K562 (cell line): Measurements from ENCODE around the gene WFIKKN1. TPM values are rescaled to one million over a fixed set of nuclear protein-coding genes. Genes with fewer than 3 reads are reported as not detected.
A peak's percentile ranks its signal among the peaks of the same experiment; 100 is the strongest.

Experiments
- ATAC-seq: fragments of 200-7000 bp; cut with Tn5 transposase; 3 replicates; pipeline ENCODE4 v1.9.1; 2020; ENCODE audit warnings: moderate library complexity
- BruUV-seq: library from RNA; stranded (reverse); fragments of 400-500 nt; replicated peaks from 2 replicates; lab custom pipeline; 2021; lab: Mats Ljungman, UMichigan
- CTCF ChIA-PET: fragments of 300-600 bp; formaldehyde crosslinking; extraction: SDS; loops from one replicate; lab custom pipeline; 2021; ENCODE audit warnings: low intra/inter-chr PET ratio; lab: Yijun Ruan, JAX
- POLR2A ChIA-PET: fragments of 300-600, 350-650 bp; sonication (Branson Sonifier 250); formaldehyde crosslinking; extraction: SDS; loops from one replicate; lab custom pipeline; 2021; ENCODE audit warnings: antibody characterized with exemption, inconsistent platforms; lab: Yijun Ruan, JAX
- DNase-seq, 4 experiments: peaks; one replicate each; pipeline versions ENCODE4 v3.0.0 to v3.0.0-alpha.2; 2011 to 2018; ENCODE audit warnings: low spot score in 3 of 4, mixed read lengths in 3 of 4; ENCODE audit errors: extremely low read depth in 1 of 4
- FAIRE-seq: peaks from 2 replicates; lab custom pipeline; 2011; peaks lifted over from hg19 to GRCh38; lab: Jason Lieb, UNC
- H2AFZ ChIP-seq: 2 replicates; pipeline ENCODE4 v1.6.0; 2011; ENCODE audit warnings: low read depth, low read length, control low read depth, inconsistent platforms
- H3K27ac ChIP-seq: fragments of 200-600 bp; 3 replicates; pipeline ENCODE4 v1.8.0; 2011; ENCODE audit warnings: low read depth, mild to moderate bottlenecking, control low read depth, inconsistent platforms, low read length, moderate library complexity, mixed read lengths; ENCODE audit errors: extremely low read depth
- H3K27me3 ChIP-seq, 2 experiments: fragments of 300-600 bp in 1 of 2; 2 replicates in 1 of 2; 3 replicates in 1 of 2; pipeline versions ENCODE4 v1.6.0 to v1.8.0; 2011; ENCODE audit warnings: inconsistent platforms in 2 of 2, low read length in 2 of 2, mild to moderate bottlenecking in 1 of 2, mixed read lengths in 1 of 2, moderate library complexity in 1 of 2; ENCODE audit not compliant: control insufficient read depth in 2 of 2, insufficient read depth in 2 of 2
- H3K36me3 ChIP-seq: fragments of 300-600 bp; 3 replicates; pipeline ENCODE4 v1.8.0; 2011; ENCODE audit warnings: mild to moderate bottlenecking, low read length, inconsistent platforms; ENCODE audit not compliant: control insufficient read depth, insufficient read depth
- H3K4me1 ChIP-seq, 2 experiments: fragments of 200-600 bp in 1 of 2; replicated peaks in 1 of 2; 2 replicates in 1 of 2; 3 replicates in 1 of 2; pipeline versions ENCODE4 v1.5.1 to v1.8.0; 2011; ENCODE audit warnings: inconsistent platforms in 2 of 2, low read length in 2 of 2, mild to moderate bottlenecking in 1 of 2, mixed read lengths in 1 of 2, moderate library complexity in 1 of 2; ENCODE audit not compliant: control insufficient read depth in 2 of 2, insufficient read depth in 2 of 2
- H3K4me2 ChIP-seq: 2 replicates; pipeline ENCODE4 v1.6.1; 2011; ENCODE audit warnings: low read length, control low read depth, inconsistent platforms, mixed read lengths; ENCODE audit not compliant: insufficient read depth
- H3K4me3 ChIP-seq: fragments of 200-600 bp; sonication (generic), shearing (Covaris generic); 2 replicates; pipeline ENCODE4 v1.5.1; 2016; ENCODE audit warnings: control low read depth, inconsistent platforms
- H3K79me2 ChIP-seq: fragments of 200-600 bp; 3 replicates; pipeline ENCODE4 v1.8.0; 2011; ENCODE audit warnings: low read length, inconsistent platforms; ENCODE audit not compliant: control insufficient read depth, insufficient read depth
- H3K9ac ChIP-seq, 2 experiments: 2 replicates each; pipeline versions ENCODE4 v1.6.0 to v1.6.1; 2011; ENCODE audit warnings: low read depth in 2 of 2, low read length in 2 of 2, control low read depth in 1 of 2, inconsistent platforms in 1 of 2, mild to moderate bottlenecking in 1 of 2, mixed read lengths in 1 of 2; ENCODE audit not compliant: insufficient read depth in 1 of 2
- H3K9me1 ChIP-seq: one replicate; pipeline ENCODE4 v1.6.0; 2011; ENCODE audit warnings: inconsistent platforms, mild to moderate bottlenecking, low read length, moderate library complexity; ENCODE audit not compliant: control insufficient read depth, insufficient read depth
- H3K9me3 ChIP-seq: replicated peaks from 2 replicates; pipeline ENCODE4 v1.5.1; 2011; ENCODE audit warnings: low read depth, low read length, inconsistent platforms; ENCODE audit not compliant: control insufficient read depth, insufficient read depth
- H4K20me1 ChIP-seq: replicated peaks from 2 replicates; pipeline ENCODE4 v1.6.1; 2011; ENCODE audit warnings: low read length, inconsistent platforms, mixed read lengths; ENCODE audit not compliant: control insufficient read depth, insufficient read depth
- CREB1 ChIP-seq, 2 experiments: sonication (generic) in 1 of 2; formaldehyde crosslinking in 1 of 2; IDR thresholded peaks; 2 replicates each; pipeline versions ENCODE4 v1.6.1 to v1.8.0; 2012 to 2022; ENCODE audit warnings: inconsistent platforms in 1 of 2, mild to moderate bottlenecking in 1 of 2, missing genetic modification reagents in 1 of 2, moderate library complexity in 1 of 2
- XRCC3 ChIP-seq: fragments of 450-650 bp; IDR thresholded peaks from 2 replicates; pipeline ENCODE4 v1.6.1; 2017; ENCODE audit warnings: mild to moderate bottlenecking, moderate library complexity
- WGBS: fragments of 100-300 bp; shearing (Covaris generic); methylation state at CpG from one replicate; pipeline ENCODE4 v1.1.6; 2016; ENCODE audit warnings: low coverage, mixed read lengths; ENCODE audit not compliant: insufficient coverage; ENCODE audit errors: missing lambda C conversion rate; 5-methylcytosine and 5-hydroxymethylcytosine counted together
- in situ Hi-C: fragments of 300-500 bp; cut with MboI; formaldehyde crosslinking; loops from 4 replicates; pipeline ENCODE4 v1.15.0; 2018; ENCODE audit warnings: inconsistent platforms, mixed read lengths
- intact Hi-C: fragments of 100-400 bp; cut with micrococcal nuclease; formaldehyde crosslinking; loops from 2 replicates; pipeline ENCODE4 v1.14.2; 2022
- polyA plus RNA-seq, 8 experiments: library from polyadenylated mRNA; depleted of rRNA in 4 of 8; stranded (reverse) in 5 of 8; unstranded in 3 of 8; fragments of >200 nt; fragmentation: Nextera tagmentation in 2 of 8; fragmentation: Illumina TruSeq in 1 of 8; extraction: Ambion mirVana in 2 of 8; extraction: Trizol in 1 of 8; gene quantifications; 2 replicates each; pipeline versions ENCODE4 v1.2.1 to v1.2.3, GENCODE V29; 2011 to 2014; ENCODE audit warnings: inconsistent platforms in 1 of 8, missing spikeins in 1 of 8
- total RNA-seq, 7 experiments: library from RNA; depleted of rRNA in 6 of 7; stranded (reverse); fragments of >200 nt in 6 of 7; fragmentation: Illumina TruSeq in 2 of 7; extraction: Trizol in 2 of 7; gene quantifications; 2 replicates each; pipeline versions ENCODE4 v1.2.1 to v1.2.3, GENCODE V29; 2011 to 2021; ENCODE audit warnings: low replicate concordance in 1 of 7
- TF ChIP-seq, protein P1 (sequence below), 2 experiments: fragments of 450-650 bp; IDR thresholded peaks; 2 replicates each; pipeline ENCODE4 v1.6.1; 2018; ENCODE audit warnings: mild to moderate bottlenecking in 2 of 2, low read depth in 1 of 2; ENCODE audit not compliant: partially characterized antibody in 2 of 2

Gene WFIKKN1
- total and polyA plus RNA-seq, 9 of the 15 experiments (the other 6 are each of a cell fraction or from before 2014, with no cell fraction given): 0.14 to 1.1 (median 0.50) TPM; not detected in 4

DNA sequence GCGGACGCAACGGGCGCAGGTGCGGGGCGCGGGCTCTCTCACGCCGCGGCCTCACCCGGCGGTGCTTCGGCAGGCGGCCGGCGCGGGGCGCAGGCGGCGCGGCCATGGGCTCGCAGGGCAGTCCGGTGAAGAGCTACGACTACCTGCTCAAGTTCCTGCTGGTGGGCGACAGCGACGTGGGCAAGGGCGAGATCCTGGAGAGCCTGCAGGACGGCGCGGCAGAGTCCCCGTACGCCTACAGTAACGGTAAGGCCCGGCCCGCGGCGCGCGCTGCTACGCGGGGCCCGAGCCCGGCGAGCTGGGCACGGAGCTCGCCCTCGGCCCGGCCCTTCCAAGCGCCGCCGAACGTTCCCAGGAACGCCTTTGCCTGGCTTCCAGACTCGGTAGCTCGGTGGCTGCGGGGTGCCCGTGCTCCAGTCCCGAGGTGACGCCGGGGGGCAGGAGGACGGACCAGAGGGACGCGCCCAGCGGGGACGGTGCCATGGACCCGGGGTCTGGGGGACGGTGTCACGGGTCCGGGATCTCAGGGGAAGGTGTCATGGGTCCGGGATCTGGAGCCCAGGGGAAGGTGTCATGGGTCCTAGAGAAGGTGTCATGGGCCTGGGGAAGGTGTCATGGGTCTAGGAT is 40.5 kb upstream of the WFIKKN1 start (continued):
- TF ChIP-seq, protein P1, sequence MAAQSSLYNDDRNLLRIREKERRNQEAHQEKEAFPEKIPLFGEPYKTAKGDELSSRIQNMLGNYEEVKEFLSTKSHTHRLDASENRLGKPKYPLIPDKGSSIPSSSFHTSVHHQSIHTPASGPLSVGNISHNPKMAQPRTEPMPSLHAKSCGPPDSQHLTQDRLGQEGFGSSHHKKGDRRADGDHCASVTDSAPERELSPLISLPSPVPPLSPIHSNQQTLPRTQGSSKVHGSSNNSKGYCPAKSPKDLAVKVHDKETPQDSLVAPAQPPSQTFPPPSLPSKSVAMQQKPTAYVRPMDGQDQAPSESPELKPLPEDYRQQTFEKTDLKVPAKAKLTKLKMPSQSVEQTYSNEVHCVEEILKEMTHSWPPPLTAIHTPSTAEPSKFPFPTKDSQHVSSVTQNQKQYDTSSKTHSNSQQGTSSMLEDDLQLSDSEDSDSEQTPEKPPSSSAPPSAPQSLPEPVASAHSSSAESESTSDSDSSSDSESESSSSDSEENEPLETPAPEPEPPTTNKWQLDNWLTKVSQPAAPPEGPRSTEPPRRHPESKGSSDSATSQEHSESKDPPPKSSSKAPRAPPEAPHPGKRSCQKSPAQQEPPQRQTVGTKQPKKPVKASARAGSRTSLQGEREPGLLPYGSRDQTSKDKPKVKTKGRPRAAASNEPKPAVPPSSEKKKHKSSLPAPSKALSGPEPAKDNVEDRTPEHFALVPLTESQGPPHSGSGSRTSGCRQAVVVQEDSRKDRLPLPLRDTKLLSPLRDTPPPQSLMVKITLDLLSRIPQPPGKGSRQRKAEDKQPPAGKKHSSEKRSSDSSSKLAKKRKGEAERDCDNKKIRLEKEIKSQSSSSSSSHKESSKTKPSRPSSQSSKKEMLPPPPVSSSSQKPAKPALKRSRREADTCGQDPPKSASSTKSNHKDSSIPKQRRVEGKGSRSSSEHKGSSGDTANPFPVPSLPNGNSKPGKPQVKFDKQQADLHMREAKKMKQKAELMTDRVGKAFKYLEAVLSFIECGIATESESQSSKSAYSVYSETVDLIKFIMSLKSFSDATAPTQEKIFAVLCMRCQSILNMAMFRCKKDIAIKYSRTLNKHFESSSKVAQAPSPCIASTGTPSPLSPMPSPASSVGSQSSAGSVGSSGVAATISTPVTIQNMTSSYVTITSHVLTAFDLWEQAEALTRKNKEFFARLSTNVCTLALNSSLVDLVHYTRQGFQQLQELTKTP (IDR thresholded peaks at IDR 0.05; ENCODE audit: low read depth in 1 of 2, partially characterized antibody in 2 of 2): no peak
- TF ChIP-seq, all 486 proteins: peak for 60

- Histone ChIP-seq H3K9me1 (peaks cover 8% of the 10 kb centered on the region), H3K9me3 (no peaks in the 10 kb centered on the region), H3K4me3 (peak overlapping the region; percentile 90), H3K36me3 (peaks cover 26% of the 10 kb centered on the region; the same call in 2 of the 3 replicates), H3K27me3 (no peaks in the 10 kb centered on the region), H3K27ac (peak overlapping the region; percentile 80; the same call in 2 of the 3 replicates), H3K9ac (peak overlapping the region; percentile 84 to 95), H3K79me2 (peaks cover 75% of the 10 kb centered on the region), H3K4me2 (peak overlapping the region; percentile 94), H2AFZ (no peak overlapping the region), H4K20me1 (peaks cover 16% of the 10 kb centered on the region), H3K4me1 (peaks cover 18 to 71% of the 10 kb centered on the region in 2 experiments; a peak in 4 of 5 replicates)
- CTCF ChIA-PET: no interaction called here
- DNase-seq (no peak), FAIRE-seq (peak; percentile 44), ATAC-seq (no peak)
- POLR2A ChIA-PET: interaction anchor here (0.8 to 1.2 kb wide), 4 partner anchors 9 to 41 kb away, joined by 3 to 4 read pairs (median 3); no protein-coding TSS in a partner anchor
- intact Hi-C loops: loop anchor here (1.0 kb wide), 1 partner anchor 50 kb away; the partner anchor contains the start of gene MCRIP2
- 0 out of 2 replicates have a peak, but pooled peaks have one; percentile 26 for TF ChIP-seq CREB1 (IDR thresholded peaks at IDR 0.05)
- peak; percentile 55; the same call in 1 of the 2 replicates for TF ChIP-seq CREB1 (CRISPR knock-in tag; IDR thresholded peaks at IDR 0.05)
- no peak for TF ChIP-seq XRCC3
- no TSS peak for BruUV-seq
- WGBS: 28% methylated on average over 10 of the region's 10 CpGs
- in situ Hi-C loops: no loop called here
Observed at GRCh38 chr16:590815-591200, 40.0 kb upstream of the WFIKKN1 start.
